ENCODE data around the gene IGSF8.

Gene IGSF8

GRCh38 chr1:160093069-160093395 lies 5.4 kb downstream of the IGSF8 start:
- no peak for TF ChIP-seq POLR2A (IDR thresholded peaks at IDR 0.05; ENCODE audit: low read depth, low read length)
- DNase-seq (ENCODE audit: insufficient read length, low spot score) (no peak), FAIRE-seq (no peak)

DNA sequence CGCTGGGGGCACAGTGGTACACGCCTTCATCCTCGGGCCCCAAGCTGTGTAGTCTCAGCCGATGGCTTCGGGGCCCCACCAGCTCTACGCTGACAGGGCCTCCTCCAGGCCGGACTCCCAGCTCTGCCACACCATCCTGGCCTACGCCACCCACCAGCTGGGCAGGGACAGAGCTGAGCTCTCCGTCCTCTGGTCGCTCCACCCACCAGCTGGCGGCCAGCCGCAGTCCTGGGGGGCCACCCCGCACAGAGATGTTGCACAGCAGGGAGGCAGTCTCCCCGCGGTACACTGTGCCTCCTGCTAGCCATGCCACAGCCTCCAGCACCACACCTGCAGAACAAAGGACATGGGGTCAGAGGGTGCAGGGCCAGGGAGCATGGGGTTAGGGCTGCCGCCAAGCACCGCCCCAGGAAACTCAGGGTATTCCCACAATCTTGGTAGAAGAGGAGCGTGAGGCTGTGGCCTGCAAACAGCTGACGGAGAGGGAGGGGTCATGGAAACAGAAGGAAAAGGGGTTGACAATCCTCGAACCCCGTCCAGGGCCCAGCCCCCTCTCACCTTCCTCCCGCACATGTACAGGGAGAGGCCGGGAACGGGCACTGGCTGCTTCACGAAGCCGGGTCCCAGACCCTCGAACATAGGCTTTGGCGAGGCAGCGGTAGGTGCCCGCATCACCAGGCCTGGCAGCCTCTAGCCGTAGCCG lies 5.9 kb downstream of the IGSF8 start:
- DNase-seq (ENCODE audit: insufficient read length, low spot score) (no peak), FAIRE-seq (no peak)
- TF ChIP-seq POLR2A (IDR thresholded peaks at IDR 0.05; ENCODE audit: low read depth, low read length): no peak

- FAIRE-seq (no peak), DNase-seq (ENCODE audit: insufficient read length, low spot score) (no peak)
- no peak for TF ChIP-seq POLR2A (IDR thresholded peaks at IDR 0.05; ENCODE audit: low read depth, low read length)
Observed at GRCh38 chr1:160091666-160092223, 6.7 kb downstream of the IGSF8 start.

GRCh38 chr1:160090760-160091159 lies 7.7 kb downstream of the IGSF8 start:
- FAIRE-seq (no peak), DNase-seq (ENCODE audit: insufficient read length, low spot score) (no peak)
- no peak for TF ChIP-seq POLR2A (IDR thresholded peaks at IDR 0.05; ENCODE audit: low read depth, low read length)

DNA sequence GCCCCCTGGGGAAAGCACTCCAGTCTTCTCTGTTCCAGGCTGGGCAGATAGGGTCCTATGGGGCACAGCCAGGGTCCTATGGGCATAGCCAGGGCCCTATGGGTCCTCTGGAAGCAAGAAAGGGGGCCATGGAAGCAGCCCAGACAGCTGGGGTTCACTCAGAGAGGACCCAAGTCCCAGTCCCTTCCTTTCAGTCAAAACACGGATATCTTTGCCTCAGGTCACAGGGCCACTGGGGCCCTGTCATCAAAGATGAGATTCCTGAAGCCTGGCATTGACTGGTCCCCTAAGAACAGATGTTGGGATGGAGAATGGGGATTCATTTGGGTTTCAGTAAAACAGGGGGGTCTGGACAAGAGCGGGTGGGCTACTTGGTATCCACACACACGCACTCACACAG lies 8.5 kb downstream of the IGSF8 start:
- FAIRE-seq (no peak), DNase-seq (ENCODE audit: insufficient read length, low spot score) (no peak)
- TF ChIP-seq POLR2A (IDR thresholded peaks at IDR 0.05; ENCODE audit: low read depth, low read length): no peak

DNA sequence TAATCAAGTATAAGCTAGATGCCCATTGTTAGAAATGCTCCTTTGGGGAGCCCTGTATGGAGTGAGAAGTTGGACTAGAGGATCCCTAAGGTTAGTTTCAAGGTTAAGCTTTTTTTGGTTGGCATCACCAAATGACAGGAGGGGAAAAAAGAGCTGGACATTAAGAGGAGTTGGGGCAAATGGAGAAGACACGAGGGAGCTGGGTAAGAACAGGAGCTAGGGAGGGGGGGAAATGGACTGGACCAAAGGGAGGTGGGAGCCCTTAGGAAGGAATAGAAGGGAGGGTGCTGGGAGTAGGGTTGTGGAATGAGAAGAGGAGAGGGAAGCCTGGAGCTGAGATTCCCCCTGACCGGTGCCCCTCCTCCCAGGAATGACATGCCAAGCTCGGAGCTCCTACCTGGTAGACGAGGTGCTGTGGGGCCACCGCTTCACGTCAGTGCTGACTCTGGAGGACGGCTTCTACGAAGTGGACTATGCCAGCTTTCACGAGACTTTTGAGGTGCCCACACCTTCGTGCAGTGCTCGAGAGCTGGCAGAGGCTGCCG lies 11.2 kb downstream of the IGSF8 start:
- FAIRE-seq (no peak), DNase-seq (ENCODE audit: insufficient read length, low spot score) (no peak)
- TF ChIP-seq POLR2A (IDR thresholded peaks at IDR 0.05; ENCODE audit: low read depth, low read length): no peak

GRCh38 chr1:160086456-160086892 lies 11.9 kb downstream of the IGSF8 start:
- no peak for DNase-seq (ENCODE audit: insufficient read length, low spot score)
- TF ChIP-seq POLR2A (IDR thresholded peaks at IDR 0.05; ENCODE audit: low read depth, low read length): no peak
- no peak for FAIRE-seq

DNA sequence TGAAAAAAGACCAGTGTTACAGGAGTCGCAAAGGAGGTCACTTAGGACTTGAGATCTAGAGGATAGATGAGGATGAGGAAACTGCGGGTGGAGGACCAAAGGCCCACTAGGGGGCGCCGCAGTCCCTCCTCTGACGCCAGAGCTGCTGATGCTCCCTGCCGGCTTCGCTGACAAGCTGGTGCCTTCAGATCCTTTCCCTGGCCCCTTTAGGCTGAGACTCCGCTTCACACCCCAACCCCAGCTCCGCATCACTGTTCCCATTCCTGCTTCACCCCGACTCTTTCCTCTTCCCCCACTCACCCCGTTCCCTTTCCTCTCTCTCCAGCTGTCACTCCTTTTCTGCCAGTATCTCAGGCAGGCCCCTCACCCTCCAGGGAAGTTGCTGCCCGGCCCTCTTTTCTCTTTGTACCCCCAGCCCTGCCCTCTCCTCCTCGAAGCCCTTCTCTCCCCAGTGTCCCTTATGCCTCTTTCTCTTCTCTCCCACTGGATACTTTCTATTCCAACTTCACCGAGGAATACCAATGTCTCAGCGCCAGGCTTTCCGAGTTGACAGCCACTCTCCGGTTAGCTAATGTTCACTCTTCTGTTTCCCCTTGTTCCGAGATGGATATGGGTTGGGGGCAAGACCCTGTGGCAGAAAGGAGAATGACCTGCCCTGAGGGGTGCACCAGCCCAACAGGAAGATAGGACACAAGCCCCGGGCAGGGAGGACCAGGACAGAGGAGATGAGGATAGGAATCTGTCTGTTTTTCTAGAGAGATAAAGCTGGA lies 12.5 kb downstream of the IGSF8 start:
- no peak for TF ChIP-seq POLR2A (IDR thresholded peaks at IDR 0.05; ENCODE audit: low read depth, low read length)
- peak; percentile 99 for DNase-seq (ENCODE audit: insufficient read length, low spot score)
- no peak for FAIRE-seq

DNA sequence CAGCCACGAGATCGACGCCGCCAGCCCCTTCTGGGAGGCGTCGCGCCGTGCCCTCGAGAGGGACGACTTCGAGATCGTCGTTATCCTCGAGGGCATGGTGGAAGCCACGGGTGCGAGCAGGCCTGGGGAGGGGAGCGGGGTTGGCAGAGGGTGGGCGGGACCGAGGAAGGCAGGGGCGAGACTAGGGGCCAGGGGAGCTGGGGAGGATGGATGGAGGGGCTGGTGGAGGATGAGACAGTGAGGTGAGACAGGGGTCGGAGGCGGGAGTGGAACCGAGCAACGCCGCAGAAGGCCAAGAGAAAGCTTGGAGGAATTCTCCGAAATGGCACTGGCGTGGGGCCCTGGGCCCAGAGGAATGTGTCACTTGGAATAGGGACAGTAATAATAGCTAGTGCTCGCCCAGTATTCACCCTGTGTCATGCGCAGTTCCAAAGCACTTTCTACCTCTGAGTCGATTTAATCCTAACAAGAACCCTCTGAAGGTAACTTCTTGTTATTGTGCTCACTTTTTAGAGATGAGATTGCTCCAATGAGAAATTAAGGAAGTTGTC lies 13.6 kb downstream of the IGSF8 start:
- no peak for TF ChIP-seq POLR2A (IDR thresholded peaks at IDR 0.05; ENCODE audit: low read depth, low read length)
- DNase-seq (ENCODE audit: insufficient read length, low spot score): no peak
- no peak for FAIRE-seq

DNA sequence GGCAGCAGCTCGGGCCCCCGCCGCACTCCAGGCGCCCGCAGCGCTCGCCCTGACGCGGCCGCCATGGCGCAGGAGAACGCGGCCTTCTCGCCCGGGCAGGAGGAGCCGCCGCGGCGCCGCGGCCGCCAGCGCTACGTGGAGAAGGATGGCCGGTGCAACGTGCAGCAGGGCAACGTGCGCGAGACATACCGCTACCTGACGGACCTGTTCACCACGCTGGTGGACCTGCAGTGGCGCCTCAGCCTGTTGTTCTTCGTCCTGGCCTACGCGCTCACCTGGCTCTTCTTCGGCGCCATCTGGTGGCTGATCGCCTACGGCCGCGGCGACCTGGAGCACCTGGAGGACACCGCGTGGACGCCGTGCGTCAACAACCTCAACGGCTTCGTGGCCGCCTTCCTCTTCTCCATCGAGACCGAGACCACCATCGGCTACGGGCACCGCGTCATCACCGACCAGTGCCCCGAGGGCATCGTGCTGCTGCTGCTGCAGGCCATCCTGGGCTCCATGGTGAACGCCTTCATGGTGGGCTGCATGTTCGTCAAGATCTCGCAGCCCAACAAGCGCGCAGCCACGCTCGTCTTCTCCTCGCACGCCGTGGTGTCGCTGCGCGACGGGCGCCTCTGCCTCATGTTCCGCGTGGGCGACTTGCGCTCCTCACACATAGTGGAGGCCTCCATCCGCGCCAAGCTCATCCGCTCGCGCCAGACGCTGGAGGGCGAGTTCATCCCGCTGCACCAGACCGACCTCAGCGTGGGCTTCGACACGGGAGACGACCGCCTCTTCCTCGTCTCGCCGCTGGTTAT lies 14.2 kb downstream of the IGSF8 start:
- FAIRE-seq: no peak
- DNase-seq (ENCODE audit: insufficient read length, low spot score): no peak
- TF ChIP-seq POLR2A (IDR thresholded peaks at IDR 0.05; ENCODE audit: low read depth, low read length): no peak

- FAIRE-seq (no peak), DNase-seq (ENCODE audit: insufficient read length, low spot score) (no peak)
- no peak for TF ChIP-seq POLR2A (IDR thresholded peaks at IDR 0.05; ENCODE audit: low read depth, low read length)
Observed at GRCh38 chr1:160082926-160083325, 15.5 kb downstream of the IGSF8 start.

- DNase-seq (ENCODE audit: insufficient read length, low spot score): no peak
Observed at GRCh38 chr1:160082487-160082886, 15.9 kb downstream of the IGSF8 start.

DNA sequence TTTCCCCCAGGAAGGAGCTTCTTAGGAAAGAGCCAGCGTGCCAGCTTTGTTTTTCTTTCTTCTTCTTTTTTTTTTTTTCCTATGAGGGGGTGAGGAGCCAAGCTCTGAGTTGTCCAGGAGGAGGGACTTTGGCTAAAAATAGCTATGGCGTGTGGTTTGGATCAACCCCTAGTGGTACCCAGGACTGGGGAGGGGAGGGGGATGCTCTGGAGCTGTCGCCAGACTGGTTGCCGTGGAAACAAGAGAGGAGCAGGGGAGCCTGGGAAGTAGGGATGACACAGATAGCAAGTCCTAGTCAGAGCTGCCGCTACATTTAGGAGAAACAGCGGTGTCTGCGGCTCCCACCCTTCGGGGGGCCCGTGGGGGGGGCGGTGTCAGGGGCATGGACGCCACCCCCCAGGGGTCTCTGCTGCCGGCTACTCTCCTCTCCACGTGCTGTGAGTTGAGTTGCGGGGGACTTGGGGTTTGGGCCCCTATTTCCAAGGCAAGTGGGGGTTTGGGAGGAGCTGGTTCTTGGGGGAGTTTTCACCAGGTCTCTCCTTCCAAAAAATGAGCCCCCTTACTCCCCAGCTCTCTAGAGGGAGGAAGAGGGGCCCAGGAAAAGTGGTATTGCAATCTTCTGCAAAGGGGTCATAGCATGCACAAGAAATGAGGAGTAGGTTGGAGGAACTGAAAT lies 17.0 kb downstream of the IGSF8 start, which contains the start of gene KCNJ9:
Gene KCNJ9 (plus strand): TSS at position 278 of the 676 bp plus-strand sequence. CDS start 2,493 bp downstream, outside the sequence.
- DNase-seq (ENCODE audit: insufficient read length, low spot score): no peak
- FAIRE-seq: no peak
- no peak for TF ChIP-seq POLR2A (IDR thresholded peaks at IDR 0.05; ENCODE audit: low read depth, low read length)

More at GRCh38 chr1:160082487-160082886, 15.9 kb downstream of the IGSF8 start:
- no peak for FAIRE-seq
- no peak for TF ChIP-seq POLR2A (IDR thresholded peaks at IDR 0.05; ENCODE audit: low read depth, low read length)

All from H54 (cell line).